B cell (primary cell): ENCODE measurements around the gene NSG1. TPM values are rescaled to one million over a fixed set of nuclear protein-coding genes. Genes with fewer than 3 reads are reported as not detected.

ENCODE experiments used
- ATAC-seq: fragments of 200-7000 bp; cut with Tn5 transposase; one replicate; pipeline ENCODE4 v1.10.0; 2021; ENCODE audit warnings: low read depth, mild to moderate bottlenecking, moderate number of reproducible peaks, moderate library complexity
- CTCF ChIA-PET: fragments of 350-600 bp; sonication (Branson Sonifier 250); formaldehyde crosslinking; loops from one replicate; lab custom pipeline; 2021; ENCODE audit warnings: antibody characterized with exemption, inconsistent platforms; lab: Charles Lee
- POLR2A ChIA-PET: fragments of 350-600 bp; sonication (Branson Sonifier 250); formaldehyde crosslinking; loops from one replicate; lab custom pipeline; 2021; ENCODE audit warnings: antibody characterized with exemption; lab: Charles Lee
- DNase-seq: peaks from one replicate; pipeline ENCODE4 v3.0.0; 2013
- H2AFZ ChIP-seq: 2 replicates; pipeline ENCODE4 v1.6.1; 2012; ENCODE audit warnings: mild to moderate bottlenecking, low read depth, low read length; ENCODE audit not compliant: insufficient read depth, poor library complexity, severe bottlenecking
- H3K27ac ChIP-seq, 2 donors: 1 replicate in 1 of 2; 2 replicates in 1 of 2; pipeline ENCODE4 v1.5.1; 2012 to 2013; ENCODE audit warnings: low read length in 2 of 2, mild to moderate bottlenecking in 2 of 2, moderate library complexity in 1 of 2
- H3K27me3 ChIP-seq, 4 experiments: fragments of 200-600 bp in 1 of 4; sonication (generic) in 1 of 4; replicated peaks in 1 of 4; 1 replicate in 2 of 4; 2 replicates in 2 of 4; pipeline versions ENCODE4 v1.6.1 to v1.7.0; 2013 to 2016; ENCODE audit warnings: low read length in 3 of 4, mild to moderate bottlenecking in 2 of 4, mixed read lengths in 1 of 4, moderate library complexity in 1 of 4; ENCODE audit not compliant: insufficient read depth in 4 of 4, control insufficient read depth in 3 of 4; ENCODE audit errors: control extremely low read depth in 1 of 4
- H3K36me3 ChIP-seq, 2 experiments: replicated peaks in 1 of 2; 1 replicate in 1 of 2; 2 replicates in 1 of 2; pipeline versions ENCODE4 v1.6.1 to v1.7.1; 2013; ENCODE audit warnings: low read length in 1 of 2; ENCODE audit not compliant: insufficient read depth in 2 of 2, control insufficient read depth in 1 of 2; ENCODE audit errors: control extremely low read depth in 1 of 2, extremely low read depth in 1 of 2
- H3K4me1 ChIP-seq, 2 donors: fragments of 200-600 bp in 1 of 2; sonication (generic) in 1 of 2; 1 replicate in 1 of 2; 2 replicates in 1 of 2; pipeline versions ENCODE4 v1.5.1 to v1.6.1; 2013 to 2017; ENCODE audit warnings: low read length in 2 of 2; ENCODE audit not compliant: control insufficient read depth in 2 of 2, insufficient read depth in 2 of 2
- H3K4me2 ChIP-seq: replicated peaks from 2 replicates; pipeline ENCODE3; 2012; ENCODE audit warnings: mild to moderate bottlenecking, low read depth, low read length; ENCODE audit not compliant: poor library complexity, severe bottlenecking
- H3K4me3 ChIP-seq, 5 experiments: fragments of 200-600 bp in 1 of 5; sonication (generic) in 1 of 5; 1 replicate in 3 of 5; 2 replicates in 2 of 5; pipeline versions ENCODE4 v1.5.1 to v1.7.0; 2011 to 2016; ENCODE audit warnings: low read length in 4 of 5, mild to moderate bottlenecking in 4 of 5, low read depth in 2 of 5, control low read depth in 1 of 5, moderate library complexity in 1 of 5; ENCODE audit not compliant: insufficient read depth in 1 of 5; ENCODE audit errors: control extremely low read depth in 1 of 5, extremely low read depth in 1 of 5
- H3K79me2 ChIP-seq: fragments of 200-600 bp; sonication (generic); one replicate; pipeline ENCODE4 v1.6.0; 2016; ENCODE audit warnings: low read length; ENCODE audit not compliant: control insufficient read depth, insufficient read depth
- H3K9ac ChIP-seq: fragments of 200-600 bp; sonication (generic); 2 replicates; pipeline ENCODE4 v1.6.1; 2017; ENCODE audit warnings: mild to moderate bottlenecking, low read length, moderate library complexity
- H3K9me3 ChIP-seq, 3 donors: one replicate each; pipeline versions ENCODE4 v1.6.1 to v1.7.1; 2013; ENCODE audit warnings: low read length in 2 of 3; ENCODE audit not compliant: control insufficient read depth in 2 of 3, insufficient read depth in 1 of 3; ENCODE audit errors: control extremely low read depth in 1 of 3
- H4K20me1 ChIP-seq: 2 replicates; pipeline ENCODE4 v1.6.0; 2012; ENCODE audit warnings: mild to moderate bottlenecking, low read length; ENCODE audit not compliant: insufficient read depth, control insufficient read depth, poor library complexity, severe bottlenecking
- H3K27ac Mint-ChIP-seq: one replicate; pipeline ENCODE4 v1.8.0; 2021; ENCODE audit warnings: mixed read lengths
- H3K27me3 Mint-ChIP-seq: one replicate; pipeline ENCODE4 v1.8.0; 2021; ENCODE audit warnings: mixed read lengths
- H3K4me1 Mint-ChIP-seq: one replicate; pipeline ENCODE4 v1.8.0; 2021; ENCODE audit warnings: mixed read lengths
- H3K4me3 Mint-ChIP-seq: one replicate; pipeline ENCODE4 v1.8.0; 2021; ENCODE audit warnings: mixed read lengths
- H3K9me3 Mint-ChIP-seq: one replicate; pipeline ENCODE4 v1.8.0; 2022; ENCODE audit warnings: mixed read lengths; ENCODE audit not compliant: insufficient read depth
- CTCF ChIP-seq: fragments of 200-600 bp; IDR thresholded peaks from one replicate; pipeline ENCODE4 v1.8.0; 2022; ENCODE audit warnings: antibody characterized with exemption, mild to moderate bottlenecking
- EZH2 ChIP-seq: IDR thresholded peaks from 2 replicates; pipeline ENCODE4 v1.6.1; 2012; ENCODE audit warnings: borderline replicate concordance, low read depth, mild to moderate bottlenecking, moderate library complexity, low read length; ENCODE audit not compliant: insufficient read depth, poor library complexity, severe bottlenecking
- WGBS: methylation state at CpG from one replicate; pipeline ENCODE4 v1.1.5; 2013; ENCODE audit warnings: missing lambda C conversion rate; ENCODE audit not compliant: insufficient coverage; 5-methylcytosine and 5-hydroxymethylcytosine counted together
- intact Hi-C: fragments of 100-400 bp; cut with micrococcal nuclease; formaldehyde crosslinking; loops from one replicate; pipeline ENCODE4 v1.10.0; 2022
- polyA plus RNA-seq: library from polyadenylated mRNA; depleted of rRNA; stranded (reverse); fragments of >200 nt; gene quantifications from 2 replicates; pipeline ENCODE4 v1.2.3, GENCODE V29; 2012
- total RNA-seq, 2 donors: library from RNA; stranded (reverse); fragments of 120-200 nt in 1 of 2; gene quantifications; 1 replicate in 1 of 2; 2 replicates in 1 of 2; pipeline versions ENCODE4 v1.2.3 to v1.2.4, GENCODE V29; 2013 to 2022

Gene NSG1
- total and polyA plus RNA-seq, 2 donors (not counting 1 experiment from before 2014, with no cell fraction given) = not detected

- ATAC-seq (no peak), DNase-seq (no peak)
- no peaks in the 10 kb centered on the region for H3K4me1 Mint-ChIP-seq
- H3K79me2 ChIP-seq = no peaks in the 10 kb centered on the region
- TF ChIP-seq EZH2 (no peak), CTCF (no peak)
- no peaks in the 10 kb centered on the region for H3K9me3 ChIP-seq
- H3K27me3 ChIP-seq = peaks cover 0 to 10% (median 0%) of the 10 kb centered on the region in 4 experiments
- CTCF ChIA-PET = no interaction called here
- no peak overlapping the region for H3K27ac ChIP-seq
- H3K36me3 ChIP-seq = no peaks in the 10 kb centered on the region
- no peak overlapping the region for H2AFZ ChIP-seq
- no peaks in the 10 kb centered on the region for H3K9me3 Mint-ChIP-seq
- H3K4me1 ChIP-seq = no peaks in the 10 kb centered on the region
- peaks cover 14% of the 10 kb centered on the region for H3K27me3 Mint-ChIP-seq
- no peak overlapping the region for H3K4me2 ChIP-seq
- no peak overlapping the region for H3K4me3 Mint-ChIP-seq
- POLR2A ChIA-PET = no interaction called here
- H3K9ac ChIP-seq = no peak overlapping the region
- no peak overlapping the region for H3K4me3 ChIP-seq
- no peaks in the 10 kb centered on the region for H4K20me1 ChIP-seq
- intact Hi-C loops = no loop called here
- 81% methylated on average over 6 of the region's 13 CpGs for WGBS
- H3K27ac Mint-ChIP-seq = no peak overlapping the region
Measured at GRCh38 chr4:4402966-4403365, 16.1 kb downstream of the NSG1 start.

- CTCF ChIA-PET = no interaction called here
- Mint-ChIP-seq H3K4me3 (no peak overlapping the region), H3K27ac (no peak overlapping the region), H3K9me3 (no peaks in the 10 kb centered on the region), H3K27me3 (peaks cover 14% of the 10 kb centered on the region), H3K4me1 (no peaks in the 10 kb centered on the region)
- Histone ChIP-seq H3K4me3 (no peak overlapping the region), H3K9me3 (no peaks in the 10 kb centered on the region), H4K20me1 (no peaks in the 10 kb centered on the region), H3K27me3 (peaks cover 0 to 10% (median 0%) of the 10 kb centered on the region in 4 experiments), H3K27ac (no peak overlapping the region), H3K36me3 (no peaks in the 10 kb centered on the region), H3K79me2 (no peaks in the 10 kb centered on the region), H2AFZ (no peak overlapping the region), H3K4me1 (no peaks in the 10 kb centered on the region), H3K4me2 (no peak overlapping the region), H3K9ac (no peak overlapping the region)
- DNase-seq = no peak
- no peak for ATAC-seq
- TF ChIP-seq EZH2 (no peak), CTCF (no peak)
- 87% methylated on average over 13 of the region's 15 CpGs for WGBS
- intact Hi-C loops = no loop called here
- POLR2A ChIA-PET = no interaction called here
Measured at GRCh38 chr4:4405358-4405962, 18.6 kb downstream of the NSG1 start.
